Stimulated activated CD8-positive, alpha-beta memory T cell treated with anti-CD3 and anti-CD28 coated beads, Interleukin-15, amount 100 ng/mL, for 24 hours (primary cell): Measurements from ENCODE around the gene NIP7.
"Not testable (repeated sequence)": the region's sequence is repeated elsewhere in the genome, so short reads cannot be mapped to it uniquely, and the experiment has no call there.

Source experiments
- DNase-seq: peaks from one replicate; pipeline ENCODE4 v3.0.0-alpha.2; 2020; ENCODE audit warnings: low read depth

Gene NIP7

GRCh38 chr16:69345923-69346322, 6.4 kb downstream of the NIP7 start:
- DNase-seq: no peak

DNA sequence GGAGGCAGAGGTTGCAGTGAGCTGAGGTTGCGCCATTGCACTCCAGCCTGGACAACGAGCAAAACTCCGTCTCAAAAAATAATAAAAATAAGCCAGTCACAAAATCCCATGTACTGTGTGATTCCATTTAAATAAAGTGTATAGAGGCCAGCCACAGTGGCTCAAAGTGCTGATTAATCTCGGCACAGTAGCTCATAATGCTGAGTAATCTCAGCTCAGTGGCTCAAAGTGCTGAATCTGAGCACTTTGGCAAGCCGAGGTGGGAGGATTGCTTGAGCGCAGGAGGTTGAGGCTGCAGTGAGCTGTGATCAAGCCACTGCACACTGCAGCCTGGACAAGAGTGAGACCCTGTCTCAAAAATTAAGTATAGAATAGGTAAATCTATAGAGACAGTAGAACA, 7.1 kb downstream of the NIP7 start:
- DNase-seq: no peak

GRCh38 chr16:69348222-69348621, 8.7 kb downstream of the NIP7 start:
- no peak for DNase-seq

GRCh38 chr16:69349536-69349935, 10.0 kb downstream of the NIP7 start:
- DNase-seq: no peak

GRCh38 chr16:69350536-69351133, 11.1 kb downstream of the NIP7 start:
- no peak for DNase-seq

DNA sequence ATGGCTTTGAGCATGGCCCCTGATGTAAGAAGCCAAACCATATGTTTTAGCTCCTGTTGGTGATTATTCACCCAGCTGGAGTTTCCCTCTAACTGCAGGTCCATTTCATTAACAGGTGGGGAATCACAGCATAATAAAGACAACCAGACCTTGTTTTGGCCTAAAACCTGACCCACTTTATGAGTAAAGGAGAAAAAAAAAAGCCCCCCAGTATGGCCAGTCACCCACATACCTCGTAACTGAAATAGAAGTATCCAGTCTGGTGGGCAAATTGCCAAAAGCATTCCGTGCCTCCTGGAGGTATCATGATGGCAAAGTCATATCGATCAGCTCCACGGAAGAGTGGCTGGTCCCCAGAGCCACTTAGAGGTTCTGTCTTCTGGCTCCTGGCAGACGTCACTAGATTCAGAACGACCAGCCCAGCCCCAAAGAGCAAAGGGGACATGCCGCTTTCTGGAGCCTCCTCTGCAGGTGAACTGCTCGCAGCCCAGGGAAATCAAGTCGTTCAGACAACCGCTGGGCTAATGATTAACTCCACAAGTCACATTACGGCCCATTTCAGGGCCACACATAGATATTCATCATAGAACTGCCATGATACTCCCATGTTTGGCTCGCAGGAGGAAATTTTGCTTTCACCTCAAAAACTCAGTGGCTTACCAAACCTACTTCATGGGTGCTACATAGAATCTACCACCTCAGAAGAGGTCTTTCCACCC, 11.9 kb downstream of the NIP7 start, which contains the start of gene TMED6:
Gene TMED6, minus strand, starts transcription at position 478 of the 719 bp plus-strand sequence. Its CDS starts 33 bp downstream, at position 445.
- no peak for DNase-seq

DNA sequence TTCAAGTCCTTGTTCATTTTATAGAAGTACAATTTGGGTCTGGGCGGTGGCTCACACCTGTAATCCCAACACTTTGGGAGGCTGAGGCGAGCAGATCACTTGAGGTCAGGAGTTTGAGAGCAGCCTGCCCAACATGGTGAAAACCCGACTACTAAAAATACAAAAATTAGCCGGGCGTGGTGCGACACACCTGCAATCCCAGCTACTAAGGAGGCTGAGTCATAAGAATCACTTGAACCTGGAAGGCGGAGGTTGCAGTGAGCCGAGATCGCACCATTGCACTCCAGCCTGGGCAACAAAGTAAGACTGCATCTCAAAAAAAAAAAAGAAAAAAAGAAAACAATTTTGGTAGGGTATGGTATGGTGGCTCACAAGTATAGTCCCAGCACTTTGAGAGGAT, 20.5 kb downstream of the NIP7 start:
- not testable (repeated sequence) for DNase-seq

DNA sequence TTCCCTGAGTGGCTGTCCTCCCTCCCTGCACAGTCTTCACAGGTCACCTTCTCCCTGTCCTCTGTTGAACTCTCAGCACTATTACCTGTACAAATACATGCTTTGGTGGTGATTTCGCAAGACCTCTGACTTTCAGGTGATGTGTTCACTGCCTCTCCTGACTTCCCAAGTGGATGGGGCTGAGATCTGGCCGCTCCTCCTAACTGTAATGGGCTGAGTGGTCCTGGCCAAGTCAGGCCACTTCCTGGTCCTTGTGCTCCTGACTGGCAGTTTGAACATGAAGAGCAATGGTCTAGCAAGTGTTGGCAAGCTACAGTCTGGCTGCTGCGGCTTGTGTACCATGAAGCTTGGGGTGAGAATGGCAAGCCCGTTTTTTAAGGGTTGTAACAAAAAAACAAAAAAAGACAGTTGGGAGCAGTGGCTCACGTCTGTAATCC, 23.7 kb downstream of the NIP7 start:
- no peak for DNase-seq

DNA sequence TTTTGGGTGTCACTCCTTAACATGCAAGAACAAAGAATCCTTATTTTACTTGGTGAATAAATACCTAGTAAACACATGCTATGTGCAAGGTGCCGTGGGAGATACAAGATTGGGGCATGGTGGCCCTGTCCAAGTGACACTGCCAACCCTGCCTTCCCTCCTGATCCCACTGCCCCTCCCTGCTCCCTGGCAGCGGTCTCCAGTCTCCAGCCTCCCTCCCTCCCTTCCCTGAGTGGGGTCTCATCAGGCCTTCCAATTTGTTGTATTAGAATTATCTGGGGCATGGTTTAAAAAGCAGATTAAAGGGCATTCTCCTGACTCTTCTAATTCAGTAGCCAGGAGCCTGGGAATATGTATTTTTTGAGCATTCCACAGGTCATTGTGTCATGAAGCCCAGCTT, 24.5 kb downstream of the NIP7 start:
- DNase-seq: no peak

DNA sequence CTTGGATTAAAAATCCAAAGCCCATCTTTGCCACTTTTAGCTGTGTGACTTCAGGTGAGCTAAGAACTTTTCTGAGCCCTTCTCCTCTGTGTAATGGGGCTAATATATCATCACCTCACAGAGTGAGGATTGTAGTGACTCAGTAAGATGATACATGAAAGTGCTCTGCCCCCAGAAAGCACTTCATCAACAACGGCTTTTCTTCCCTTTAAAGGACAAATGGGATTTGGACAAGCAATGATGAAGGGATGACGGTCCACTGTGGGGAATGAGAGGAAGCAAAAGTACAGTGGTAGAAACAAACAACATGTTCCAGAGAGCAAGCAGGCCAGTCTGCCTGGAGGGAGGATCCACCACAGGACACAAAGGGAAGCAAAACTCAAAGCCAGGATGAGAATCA, 26.3 kb downstream of the NIP7 start:
- no peak for DNase-seq

DNA sequence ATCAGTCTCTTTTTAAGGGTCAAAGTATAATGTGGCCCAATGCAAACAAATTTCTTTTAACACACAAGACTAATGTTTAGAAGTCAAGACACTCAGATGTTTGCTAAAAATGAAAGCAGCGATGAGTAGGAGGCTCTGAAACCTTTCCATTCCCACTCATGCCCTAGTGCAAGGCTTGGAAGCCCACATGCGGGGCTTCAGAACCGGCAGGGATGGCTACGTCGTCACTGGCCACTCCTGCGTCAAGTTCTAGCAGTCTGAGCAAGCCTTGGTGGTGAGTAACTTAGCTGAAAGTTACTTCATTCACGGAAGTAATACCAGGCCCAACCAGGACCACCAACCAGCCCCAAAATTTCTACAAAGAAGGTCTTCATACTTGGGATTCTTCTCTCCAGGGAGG, 26.9 kb downstream of the NIP7 start:
- DNase-seq: no peak

- no peak for DNase-seq
Observed at GRCh38 chr16:69367980-69368379, 28.4 kb downstream of the NIP7 start.

DNA sequence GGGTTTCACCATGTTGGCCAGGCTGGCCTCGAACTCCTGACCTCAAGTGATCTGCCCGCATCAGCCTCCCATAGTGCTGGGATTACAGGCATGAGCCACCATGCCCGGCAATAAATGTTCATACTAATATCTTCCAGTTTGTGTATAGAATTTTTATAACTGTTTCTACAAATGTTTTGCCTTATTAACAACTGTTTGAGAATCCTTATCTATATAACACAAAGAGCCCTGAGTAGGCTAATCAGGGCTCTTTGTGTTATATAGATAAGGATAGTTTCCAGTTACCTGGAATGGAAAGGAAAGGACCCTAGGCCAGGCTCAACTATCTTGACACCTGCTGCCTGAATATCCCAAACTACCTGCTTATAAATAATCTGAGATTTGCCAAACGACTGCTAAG, 29.3 kb downstream of the NIP7 start:
- no peak for DNase-seq

- DNase-seq: no peak
Observed at GRCh38 chr16:69371564-69371963, 32.0 kb downstream of the NIP7 start.

GRCh38 chr16:69373019-69373418, 33.4 kb downstream of the NIP7 start:
- DNase-seq: no peak

GRCh38 chr16:69376393-69377059, 37.0 kb downstream of the NIP7 start:
- no peak for DNase-seq

DNA sequence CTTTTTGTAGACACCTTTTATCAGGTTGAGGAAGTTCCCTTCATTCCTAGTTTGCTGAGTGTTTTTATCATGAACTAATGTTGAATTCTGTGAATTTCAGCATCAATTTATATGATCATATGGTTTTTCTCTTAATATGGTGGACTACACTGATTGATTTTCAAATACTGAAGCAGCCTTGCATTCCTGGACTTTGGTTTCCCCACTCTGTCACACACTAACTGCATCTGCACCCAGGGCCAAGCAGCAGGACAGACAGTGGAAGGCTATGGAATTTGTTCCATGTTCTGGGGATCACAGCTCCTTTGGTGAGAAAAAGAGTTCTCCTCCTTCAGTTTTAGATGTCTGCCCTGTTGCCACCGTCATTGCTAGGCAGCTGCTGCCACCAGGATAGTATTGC, 38.5 kb downstream of the NIP7 start:
- no peak for DNase-seq

GRCh38 chr16:69378760-69379159, 39.2 kb downstream of the NIP7 start:
- no peak for DNase-seq

DNA sequence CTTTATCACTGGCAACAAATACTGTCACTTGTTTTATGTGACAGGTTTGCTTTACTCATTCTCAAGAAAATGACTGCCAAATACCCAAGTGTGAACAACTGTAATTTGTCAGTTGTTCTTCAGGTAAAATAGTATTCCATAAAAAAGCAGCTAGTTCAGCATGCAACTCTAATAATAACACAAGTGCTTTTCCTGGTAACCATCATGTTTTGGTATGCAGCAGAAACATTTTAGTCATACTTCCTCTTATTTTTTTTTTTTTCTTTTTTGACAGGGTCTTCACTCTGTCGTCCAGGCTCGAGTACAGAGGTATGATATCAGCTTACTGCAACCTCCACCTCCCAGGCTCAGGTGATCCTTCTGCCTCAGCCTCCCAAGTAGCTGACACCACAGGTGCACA, 41.7 kb downstream of the NIP7 start:
- no peak for DNase-seq

GRCh38 chr16:69382421-69382820, 42.8 kb downstream of the NIP7 start:
- DNase-seq: no peak

DNA sequence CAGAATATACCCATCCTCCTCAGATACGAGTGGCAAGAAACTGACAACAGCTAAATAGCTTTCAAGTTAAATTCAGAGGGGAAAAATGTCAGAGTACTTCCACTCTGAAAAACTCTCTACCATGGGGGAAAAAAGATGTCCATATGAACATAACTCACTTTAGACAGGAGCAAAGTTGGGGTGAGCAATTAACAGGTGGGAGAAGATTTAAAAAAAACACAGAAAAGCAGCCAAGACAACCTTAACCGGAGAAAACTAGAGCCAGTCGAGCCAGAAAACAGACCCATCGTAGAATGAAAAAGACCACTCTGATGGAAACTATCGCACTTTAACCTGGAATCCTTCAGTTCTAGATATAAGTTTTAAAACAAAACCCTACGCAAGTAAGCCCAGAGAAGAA, 45.4 kb downstream of the NIP7 start:
- no peak for DNase-seq

DNA sequence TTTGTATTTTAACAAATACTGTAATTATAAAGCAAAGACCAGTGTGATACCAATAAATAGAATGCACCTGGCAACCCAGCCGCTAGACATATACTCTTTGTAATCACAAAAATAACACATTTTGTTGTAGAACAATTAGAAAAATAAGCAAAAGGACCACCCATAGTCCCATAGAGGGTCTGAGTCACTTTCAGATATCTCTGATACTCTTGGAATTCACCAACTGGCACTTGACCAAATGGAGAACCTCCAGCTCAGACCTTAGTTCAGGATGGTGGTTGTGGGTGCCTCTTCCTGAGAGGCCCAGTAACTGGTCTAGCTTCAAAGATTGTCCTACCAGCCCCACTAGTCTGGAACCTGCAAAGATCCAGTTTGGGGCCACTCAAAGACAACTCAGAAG, 47.0 kb downstream of the NIP7 start:
- no peak for DNase-seq
